ENCODE data around the gene SKIDA1.
"Not testable (repeated sequence)": the region's sequence is repeated elsewhere in the genome, so short reads cannot be mapped to it uniquely, and the experiment has no call there.

SKIDA1 gene

GRCh38 chr10:21525367-21526187 is at the start of gene SKIDA1:
SKIDA1 (minus strand) TSS chr10:21525682; CDS start chr10:21517822, 7,860 bp downstream.
- DNase-seq: peak; percentile 97

DNA sequence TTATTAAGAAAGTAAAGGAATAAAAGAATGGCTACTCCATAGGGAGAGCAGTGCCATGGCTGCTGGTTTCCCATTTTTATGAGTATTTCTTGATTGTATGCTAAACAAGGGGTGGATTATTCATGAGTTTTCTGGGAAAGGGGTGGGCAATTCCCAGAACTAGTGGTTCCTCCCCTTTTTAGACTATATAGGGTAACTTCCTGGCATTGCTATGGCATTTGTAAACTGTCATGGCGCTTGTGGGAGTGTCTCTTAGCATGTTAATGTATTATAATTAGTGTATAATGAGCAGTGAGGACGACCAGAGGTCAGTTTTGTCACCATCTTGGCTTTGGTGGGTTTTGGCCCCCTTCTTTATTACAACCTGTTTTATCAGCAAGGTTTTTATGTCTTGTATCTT is 49.0 kb upstream of the SKIDA1 start:
- DNase-seq: not testable (repeated sequence)

DNA sequence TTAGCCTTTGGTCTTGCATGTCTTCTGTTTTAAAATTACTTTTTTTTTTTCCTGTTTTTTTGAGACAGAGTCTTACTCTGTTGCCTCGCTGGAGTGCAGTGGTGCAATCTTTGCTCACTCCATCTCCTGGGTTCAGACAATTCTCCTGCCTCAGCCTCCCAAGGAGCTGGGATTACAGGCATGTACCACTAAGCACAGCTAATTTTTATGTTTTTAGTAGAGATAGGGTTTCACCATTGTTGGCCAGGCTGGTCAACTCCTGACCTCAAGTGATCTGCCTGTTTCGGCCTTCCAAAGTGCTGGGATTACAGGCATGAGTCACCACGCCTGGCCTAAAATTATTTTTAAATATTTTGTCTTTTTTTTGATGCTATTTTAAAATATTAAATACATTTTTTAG is 47.1 kb upstream of the SKIDA1 start:
- DNase-seq: no peak

DNA sequence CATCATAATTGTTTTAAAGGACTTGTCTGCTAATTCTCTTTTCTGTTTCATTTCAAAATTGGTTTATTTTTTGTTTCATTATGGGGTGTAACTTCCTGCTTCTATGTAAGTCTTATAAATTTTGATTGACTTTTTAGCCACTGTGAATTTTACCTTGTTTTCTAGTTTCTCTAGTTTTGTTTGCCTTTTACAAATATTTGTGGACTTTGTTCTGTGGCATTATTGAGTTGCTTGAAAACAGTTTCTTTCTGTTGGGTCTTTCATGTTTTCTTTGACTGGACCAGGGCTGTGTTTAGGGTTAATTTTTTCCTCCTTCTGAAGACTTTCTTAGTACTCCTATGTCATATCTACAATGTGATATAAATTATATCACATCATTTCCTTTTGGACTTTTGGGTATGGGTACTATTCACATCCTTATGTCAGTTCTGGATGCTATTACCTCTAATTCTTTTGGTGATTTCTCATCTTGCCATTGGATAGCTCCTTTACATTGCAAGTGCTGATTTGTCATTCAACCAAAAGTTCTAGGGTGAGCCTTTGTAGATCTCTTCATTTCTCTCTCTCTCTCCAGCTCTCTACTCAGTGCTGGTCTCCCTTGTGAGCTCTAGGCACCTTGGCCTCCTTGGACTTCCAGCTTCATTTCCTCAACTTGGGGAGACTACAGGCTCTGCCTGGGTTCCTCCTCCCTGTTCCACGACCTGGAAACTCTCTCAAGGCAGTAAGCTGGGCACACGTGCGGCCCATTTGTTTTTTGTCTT is 45.5 kb upstream of the SKIDA1 start:
- no peak for DNase-seq

DNA sequence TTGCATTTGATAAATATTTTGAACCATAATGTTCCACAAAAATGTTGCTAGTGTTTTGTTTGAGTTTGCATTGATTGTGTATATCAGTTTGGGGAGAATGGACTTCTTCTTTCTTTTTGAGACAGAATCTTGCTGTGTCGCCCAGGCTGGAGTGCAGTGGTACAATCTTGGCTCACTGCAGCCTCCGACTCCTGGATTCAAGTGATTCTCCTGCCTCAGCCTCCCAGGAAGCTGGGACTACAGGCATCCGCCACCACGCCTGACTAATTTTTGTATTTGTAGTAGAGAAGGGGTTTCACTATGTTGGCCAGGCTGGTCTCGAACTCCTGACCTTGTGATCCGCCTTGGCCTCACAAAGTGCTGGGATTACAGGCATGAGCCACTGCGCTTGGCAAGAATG is 33.5 kb upstream of the SKIDA1 start:
- DNase-seq: not testable (repeated sequence)

GRCh38 chr10:21556527-21556926 is 31.0 kb upstream of the SKIDA1 start:
- no peak for DNase-seq

DNA sequence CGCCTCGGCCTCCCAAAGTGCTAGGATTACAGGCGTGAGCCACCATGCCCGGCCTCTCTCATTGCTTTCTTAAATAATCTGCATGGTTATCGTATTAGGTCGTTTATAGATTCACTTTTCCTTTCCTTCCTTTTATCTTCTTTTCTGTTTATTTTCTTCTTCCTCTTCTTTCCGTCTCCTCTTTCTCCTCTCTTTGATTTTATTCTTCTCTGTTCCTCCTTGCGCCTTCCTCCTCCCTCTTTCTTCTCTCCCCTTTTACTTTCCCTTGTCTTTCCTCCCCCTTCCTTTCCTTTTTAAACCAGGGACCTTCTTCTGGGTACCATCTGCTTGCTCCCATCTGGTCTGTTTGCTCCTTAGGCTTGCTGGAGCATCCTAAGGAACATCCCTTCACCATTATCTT is 27.2 kb upstream of the SKIDA1 start:
- DNase-seq: peak; percentile 26

GRCh38 chr10:21547246-21547645 is 21.8 kb upstream of the SKIDA1 start:
- no peak for DNase-seq

DNA sequence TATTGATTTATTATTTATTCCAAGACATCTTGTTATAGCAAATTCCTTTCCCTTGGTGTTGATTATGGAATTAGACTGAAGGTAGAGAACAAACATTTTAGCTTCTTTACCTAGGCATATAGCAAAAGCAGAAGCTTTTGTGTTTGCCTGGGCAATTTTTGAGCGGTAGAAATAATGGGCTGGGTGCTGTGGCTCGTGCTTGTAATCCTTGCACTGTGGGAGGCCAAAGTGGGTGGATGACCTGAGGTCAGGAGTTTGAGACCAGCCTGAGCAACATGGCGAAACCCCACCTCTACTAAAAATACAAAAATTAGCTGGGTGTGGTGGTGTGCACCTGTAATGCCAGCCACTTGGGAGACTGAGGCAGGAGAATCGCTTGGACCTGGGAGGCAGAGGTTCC is 15.2 kb upstream of the SKIDA1 start:
- DNase-seq: not testable (repeated sequence)

GRCh38 chr10:21536874-21537273 is 11.4 kb upstream of the SKIDA1 start:
- no peak for DNase-seq

GRCh38 chr10:21535976-21536375 is 10.5 kb upstream of the SKIDA1 start:
- not testable (repeated sequence) for DNase-seq

- DNase-seq: no peak
These were observed 10.0 kb upstream of the SKIDA1 start for GRCh38 chr10:21535494-21535965.

GRCh38 chr10:21534604-21535493 is 9.4 kb upstream of the SKIDA1 start:
- DNase-seq: peak; percentile 71

DNA sequence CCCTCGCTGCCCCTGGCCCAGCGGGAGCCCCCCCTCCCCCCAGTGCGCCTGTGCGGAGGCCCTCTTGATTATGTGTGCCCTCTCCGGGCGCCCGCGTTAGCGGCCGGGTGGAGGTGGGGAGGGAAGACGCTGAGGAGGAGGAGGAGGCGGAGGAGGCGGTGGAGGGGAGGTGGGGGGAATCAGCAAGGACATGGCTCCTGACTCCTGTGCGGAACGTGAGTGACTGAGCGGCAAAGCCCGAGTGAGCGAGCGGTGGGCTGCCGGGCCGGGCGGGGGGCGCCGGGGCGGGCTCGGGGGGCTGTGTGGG is 8.8 kb upstream of the SKIDA1 start:
- DNase-seq: no peak

DNA sequence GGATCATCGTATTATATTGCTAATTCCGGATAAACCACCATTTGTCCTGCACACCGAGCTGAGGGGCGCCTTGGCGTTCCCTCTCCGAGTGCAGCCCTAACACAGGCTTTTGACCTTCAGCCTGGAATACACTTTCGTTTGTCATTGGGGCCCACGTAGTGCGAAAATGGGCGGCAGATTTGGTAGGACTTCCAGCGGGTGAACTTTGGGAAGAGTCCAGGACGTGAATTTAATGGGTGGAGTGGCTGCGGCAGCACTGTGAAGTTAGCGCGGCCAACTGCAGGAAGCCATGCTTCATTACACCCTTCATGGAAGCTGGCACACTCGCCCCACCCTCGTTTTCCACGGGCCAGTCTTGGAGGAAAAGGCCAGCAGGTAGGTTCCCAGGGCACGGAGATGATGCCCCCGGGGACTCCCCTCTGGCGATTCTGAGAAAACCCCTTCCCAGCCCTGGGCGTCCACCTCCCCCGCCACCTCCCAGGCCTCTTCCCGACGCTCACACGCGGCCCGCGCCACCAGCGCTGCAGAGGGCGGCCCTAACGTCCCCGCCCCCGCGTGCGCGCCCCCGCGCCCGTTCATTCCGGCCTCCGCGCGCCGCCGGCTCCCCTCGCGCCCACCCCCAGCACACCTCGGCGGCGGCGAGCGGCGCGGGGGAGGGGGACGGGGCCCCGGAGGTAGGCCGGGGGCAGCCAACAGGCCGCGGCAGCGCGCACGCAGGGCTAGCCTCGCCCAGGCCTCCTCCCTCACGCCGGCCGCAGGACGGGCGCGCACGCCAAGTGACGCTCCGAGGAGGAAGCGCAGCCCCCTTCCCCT is 8.2 kb upstream of the SKIDA1 start, which contains the start of gene MLLT10:
MLLT10 (plus strand) TSS at position 766 of the 813 bp plus-strand sequence. CDS start 413 bp downstream, outside the sequence.
- DNase-seq: peak; percentile 96

- peak; percentile 69 for DNase-seq
These were observed 7.4 kb upstream of the SKIDA1 start for GRCh38 chr10:21532694-21533466.

DNA sequence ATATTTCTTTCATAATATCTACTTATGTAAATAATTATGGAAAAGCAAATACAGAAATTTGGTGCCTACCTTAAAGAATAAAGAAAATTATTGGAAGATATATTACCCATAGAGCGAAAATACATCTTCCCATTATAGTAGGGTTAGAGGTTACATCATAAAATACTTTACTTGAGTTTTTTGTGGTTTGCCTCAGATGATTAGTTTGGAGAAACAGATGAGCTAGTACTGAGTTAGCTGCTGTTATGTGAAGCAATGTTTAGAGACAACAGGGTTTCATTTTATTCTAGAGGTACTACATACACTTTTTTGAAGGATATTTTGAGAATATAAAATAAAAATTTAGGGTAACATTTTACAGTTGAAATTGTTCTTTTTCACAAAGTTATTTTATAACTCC is 5.7 kb upstream of the SKIDA1 start:
- no peak for DNase-seq

- no peak for DNase-seq
These were observed 5.2 kb upstream of the SKIDA1 start for GRCh38 chr10:21530641-21531040.

- no peak for DNase-seq
These were observed 4.7 kb upstream of the SKIDA1 start for GRCh38 chr10:21530168-21530567.

DNA sequence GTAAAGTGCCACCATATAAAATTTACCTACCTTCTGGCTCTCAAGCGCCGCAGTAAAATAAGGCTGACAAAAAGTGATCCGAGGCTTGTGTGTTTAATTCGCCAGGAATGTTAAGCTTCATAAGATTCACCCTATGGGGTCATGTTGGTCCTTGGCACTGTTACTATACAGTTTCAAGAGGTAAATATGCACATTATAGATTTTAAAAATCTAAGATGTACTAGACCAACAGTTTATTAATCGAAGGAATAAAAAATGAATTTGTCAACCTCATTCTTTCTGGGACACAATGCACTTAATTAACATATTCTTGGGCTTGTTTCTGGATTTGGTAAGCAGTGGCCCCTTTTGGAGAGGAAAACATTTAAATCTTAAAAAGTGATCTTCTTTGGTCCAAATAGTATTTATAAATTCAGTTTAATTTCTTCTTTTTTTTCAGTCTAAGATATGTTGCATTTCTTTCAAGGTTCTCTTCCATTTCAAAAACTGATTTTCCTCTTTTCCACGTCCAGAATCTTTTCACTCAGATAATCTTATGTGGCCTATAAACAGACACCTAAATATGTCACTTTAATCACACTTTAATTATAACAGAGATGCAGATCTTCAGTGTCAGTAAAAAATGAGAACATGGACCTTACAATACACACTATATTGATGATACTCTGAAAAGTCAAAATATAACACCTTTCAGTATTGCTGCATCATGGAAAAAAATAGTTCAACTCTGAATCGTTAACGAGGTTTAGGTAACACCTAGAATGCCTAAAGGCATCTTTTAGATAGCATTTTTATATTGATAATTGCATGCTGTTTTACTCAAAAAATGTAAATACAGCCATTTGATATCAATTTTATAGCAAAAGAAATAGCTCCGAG is 3.8 kb upstream of the SKIDA1 start:
- DNase-seq: peak; percentile 76
